ENCODE measurements around the gene TPPP3.
"Not testable (repeated sequence)": the region's sequence is repeated elsewhere in the genome, so short reads cannot be mapped to it uniquely, and the experiment has no call there.

Gene TPPP3

DNA sequence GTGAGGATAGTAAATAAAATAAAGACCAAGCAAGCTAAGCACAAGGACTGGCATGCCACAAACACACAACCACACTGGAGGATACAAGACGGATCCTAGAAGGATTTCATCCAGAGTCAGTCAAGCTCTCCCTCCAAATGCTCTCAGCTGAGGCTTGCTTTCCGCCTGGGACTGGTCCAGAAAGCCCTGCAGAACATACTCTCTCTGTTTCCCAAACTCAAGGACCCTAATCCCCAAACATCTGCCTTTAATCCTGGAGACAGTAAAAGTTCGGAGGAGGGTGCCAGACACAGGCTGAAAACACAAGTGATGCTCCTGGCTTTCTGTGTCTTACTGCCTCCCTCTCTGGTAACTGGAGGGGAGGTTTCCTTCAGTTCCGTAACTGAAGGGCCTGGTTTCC is 32.3 kb upstream of the TPPP3 start:
- ATAC-seq: no peak

DNA sequence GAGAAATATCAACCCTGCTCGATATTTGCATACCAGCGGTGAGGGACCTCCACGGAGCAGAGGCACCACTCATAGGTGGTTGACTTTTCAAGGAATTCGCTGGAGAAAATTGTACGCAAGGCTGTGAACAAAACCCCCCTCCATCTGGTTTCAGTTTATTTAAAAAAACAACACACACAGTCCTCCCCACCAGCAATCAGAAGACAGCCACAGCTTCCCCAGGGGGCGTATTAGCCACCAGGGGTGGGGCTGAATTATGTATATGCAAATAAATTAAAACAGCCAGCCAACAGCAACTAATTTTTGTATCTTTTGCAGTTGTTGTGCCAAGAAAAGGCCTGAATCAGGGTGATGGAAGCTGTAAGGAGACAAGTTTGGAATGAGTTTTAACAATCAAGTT is 31.8 kb upstream of the TPPP3 start:
- no peak for ATAC-seq

DNA sequence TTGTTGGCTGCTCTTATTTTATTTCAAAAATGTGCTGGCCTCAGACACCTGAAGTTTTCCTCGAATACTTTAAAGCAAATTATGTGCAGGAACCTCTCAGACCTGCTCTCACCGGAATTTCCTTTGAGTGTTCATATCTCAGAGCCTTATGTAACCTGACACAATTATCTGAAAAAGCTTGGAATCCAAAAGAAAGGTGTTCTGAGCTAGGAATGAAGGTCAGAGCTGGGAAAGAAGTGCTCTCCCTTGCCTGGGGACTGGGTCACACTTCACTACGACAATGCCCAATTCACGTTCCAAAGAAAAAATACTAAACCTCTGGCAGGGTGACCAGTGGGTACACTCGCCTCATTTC is 30.9 kb upstream of the TPPP3 start:
- no peak for ATAC-seq

DNA sequence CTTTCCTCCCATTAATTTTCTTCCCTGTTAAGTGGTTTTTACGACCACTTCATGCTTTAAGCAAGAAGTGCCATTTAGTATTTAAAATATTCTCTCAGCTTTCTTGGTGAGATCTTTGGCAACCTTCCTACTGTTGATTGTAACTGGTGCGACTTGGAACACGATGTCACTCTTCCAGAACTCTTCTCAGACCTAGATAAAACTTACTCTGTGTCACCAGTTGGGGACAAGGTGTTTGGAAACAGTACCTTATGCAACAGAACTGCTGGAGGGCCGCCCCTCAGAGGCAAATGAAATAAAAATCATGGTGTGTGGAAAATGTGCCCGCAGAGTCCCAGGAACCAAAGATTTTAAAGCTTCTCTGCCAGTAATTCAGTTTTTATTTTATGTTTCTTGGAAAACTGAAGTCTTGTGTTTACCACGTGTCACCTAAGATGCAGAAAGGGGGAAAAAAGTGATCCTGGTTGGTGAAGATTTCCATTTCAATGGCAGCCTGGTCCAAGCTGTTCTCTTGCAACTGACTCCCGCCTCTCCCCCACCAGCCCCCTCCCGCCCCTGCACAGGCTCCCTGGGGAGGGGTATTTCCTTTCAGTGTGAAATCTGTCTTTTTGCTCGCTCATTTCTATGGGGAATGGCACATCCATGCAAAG is 30.4 kb upstream of the TPPP3 start:
- no peak for ATAC-seq

DNA sequence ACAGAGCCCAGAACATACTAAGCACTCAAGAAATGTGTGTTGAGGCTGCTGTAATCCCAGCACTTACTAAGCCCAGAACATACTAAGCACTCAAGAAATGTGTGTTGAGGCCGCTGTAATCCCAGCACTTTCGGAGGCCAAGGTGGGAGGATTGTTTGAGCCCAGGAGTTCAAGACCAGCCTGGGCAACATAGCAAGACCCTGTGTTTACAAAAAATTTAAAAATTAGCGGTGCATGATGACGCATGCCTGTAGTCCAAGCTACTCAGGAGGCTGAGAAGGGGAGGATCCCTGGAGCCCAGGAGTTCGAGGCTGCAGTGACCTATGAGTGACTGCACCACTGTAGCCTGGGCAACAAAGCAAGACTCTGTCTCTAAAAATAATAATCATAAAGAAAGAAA is 29.7 kb upstream of the TPPP3 start:
- no peak for ATAC-seq

DNA sequence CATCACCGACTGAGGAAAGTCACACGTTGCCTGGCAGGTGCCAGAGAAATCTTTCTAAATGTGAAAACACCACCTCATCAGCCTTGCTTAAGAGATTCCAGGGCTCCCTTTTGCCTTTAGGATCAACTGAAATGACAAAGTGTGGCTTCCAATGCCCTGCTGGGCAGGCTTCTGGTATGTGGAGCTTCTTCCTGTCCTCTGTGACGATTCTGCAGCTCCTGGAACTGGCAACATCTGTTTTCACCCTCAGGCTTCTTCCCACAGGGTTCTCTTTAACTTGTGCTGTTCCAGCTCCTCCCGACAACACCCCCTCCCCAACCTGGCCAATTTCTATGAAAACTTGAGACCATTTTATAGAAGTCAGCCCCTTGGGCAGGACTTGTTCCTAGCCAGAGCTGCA is 27.7 kb upstream of the TPPP3 start:
- no peak for ATAC-seq

DNA sequence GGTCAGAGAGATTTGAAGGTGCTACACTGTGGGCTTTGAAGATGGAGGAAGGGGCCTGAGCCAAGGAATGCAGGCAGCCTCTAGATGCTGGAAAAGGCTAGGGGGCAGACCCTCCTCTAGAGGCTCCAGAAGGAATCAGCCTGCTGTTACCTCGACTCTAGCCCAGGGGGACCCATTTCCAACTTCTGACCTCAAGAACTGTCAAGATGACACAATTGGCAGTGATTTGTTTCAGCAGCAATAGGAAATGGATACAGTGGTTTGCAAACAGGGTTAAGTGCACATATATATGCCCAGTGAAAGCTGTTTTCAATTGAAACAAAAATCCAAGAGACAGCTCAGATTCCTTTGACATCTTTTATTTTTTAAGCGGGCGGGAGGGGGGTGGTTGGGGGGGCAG is 26.6 kb upstream of the TPPP3 start:
- ATAC-seq: no peak

DNA sequence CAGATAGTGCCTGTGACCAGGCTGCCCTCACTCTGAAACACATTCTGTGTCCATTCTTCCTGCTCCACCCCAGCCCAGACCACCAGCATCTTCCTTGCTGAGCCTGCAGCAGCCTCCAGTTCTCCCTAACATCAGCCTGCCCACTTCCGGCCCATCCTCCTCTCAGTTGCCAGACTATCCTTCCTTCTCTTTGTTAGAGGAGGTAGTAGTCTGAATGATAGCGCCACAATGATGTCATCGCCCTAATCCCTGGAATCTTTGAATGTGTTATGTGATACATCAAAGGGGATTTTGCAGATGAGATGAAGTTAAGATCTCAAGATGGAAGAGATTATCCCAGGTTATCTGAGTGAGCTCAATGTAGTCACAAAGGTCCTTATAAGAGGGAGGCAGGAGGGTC is 26.2 kb upstream of the TPPP3 start:
- no peak for ATAC-seq

DNA sequence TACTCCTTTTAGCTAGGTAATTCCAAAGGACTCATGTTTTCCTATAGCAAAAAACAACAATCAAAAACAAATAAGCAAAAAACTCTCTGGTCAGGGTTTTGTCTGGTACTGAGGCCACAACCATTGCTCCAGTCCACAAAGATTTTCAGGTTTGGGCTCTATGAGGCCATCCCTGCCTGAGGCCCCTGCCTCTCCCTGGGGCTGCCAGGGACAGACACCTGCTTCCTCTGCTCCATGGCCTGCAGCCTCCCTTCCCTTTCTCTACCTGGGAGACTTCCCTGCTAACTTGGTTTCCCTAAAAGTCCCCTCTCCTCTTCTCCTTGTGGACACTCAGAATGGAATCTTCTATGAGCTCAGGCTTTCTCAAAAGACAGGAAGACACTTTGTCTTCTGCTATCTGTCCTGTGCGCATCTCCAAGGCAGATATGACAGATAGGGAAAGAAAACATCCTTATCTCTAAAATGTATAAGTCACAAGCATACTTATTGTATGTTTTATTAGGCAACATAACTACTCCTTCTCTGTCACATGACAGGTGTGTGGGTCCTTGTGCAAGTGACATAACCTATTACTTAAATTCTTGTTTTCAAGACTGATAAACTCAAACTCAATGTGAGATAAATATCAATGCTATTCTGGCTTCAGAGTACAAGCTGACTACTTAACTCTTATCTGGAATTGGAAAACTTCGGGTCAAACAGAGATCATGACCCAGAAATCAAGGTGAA is 24.2 kb upstream of the TPPP3 start:
- ATAC-seq: no peak

DNA sequence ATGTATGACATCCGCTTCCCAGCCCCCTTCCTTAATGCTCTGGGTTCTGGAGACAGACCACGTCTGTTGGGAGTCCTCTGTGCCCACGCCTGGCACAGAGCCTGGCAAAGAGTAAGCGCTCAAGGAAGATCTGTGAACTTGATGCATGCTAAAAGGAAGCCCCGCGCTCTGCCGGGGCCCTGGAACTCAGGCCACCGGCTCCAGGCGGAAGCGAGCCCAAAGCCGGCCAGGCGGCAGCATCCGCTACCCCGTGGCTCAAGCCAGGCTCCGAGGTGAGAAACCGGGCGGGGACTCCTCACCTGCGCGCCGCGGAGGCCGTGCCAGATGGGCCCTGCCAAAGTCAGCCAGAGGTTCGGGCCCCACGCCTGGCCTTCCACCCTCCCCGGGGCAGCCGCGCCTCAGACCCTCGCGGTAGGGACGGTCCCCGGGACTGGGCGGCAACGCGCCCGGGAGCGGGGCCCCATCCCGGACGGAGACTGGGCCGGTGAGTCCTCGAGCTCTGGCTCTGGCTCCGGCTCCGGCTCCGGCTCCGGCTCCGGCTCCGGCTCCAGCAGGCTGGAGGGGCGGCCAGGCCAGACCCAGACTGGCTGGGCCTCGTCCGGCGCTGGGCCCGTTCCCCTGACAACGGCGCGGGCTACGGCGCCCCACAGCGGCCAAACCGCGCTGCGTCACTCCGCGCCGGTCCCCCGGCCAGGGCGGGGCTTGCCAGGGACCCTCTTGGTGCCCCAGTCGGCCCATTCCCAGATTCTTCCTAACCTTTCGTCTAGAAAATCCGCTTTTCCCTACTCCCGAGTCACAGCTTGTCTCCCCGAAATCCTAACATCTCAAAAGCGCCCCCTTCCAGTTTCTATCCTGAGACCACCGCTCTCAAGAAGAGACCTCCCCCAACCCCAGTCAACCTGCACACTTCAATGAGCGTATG is 22.8 kb upstream of the TPPP3 start, which contains the start of gene ZDHHC1:
TSS of gene ZDHHC1 (minus strand) at position 606 of the 922 bp plus-strand sequence. CDS start 8,702 bp downstream, outside the sequence.
- peak; percentile 72 to 74 for ATAC-seq

DNA sequence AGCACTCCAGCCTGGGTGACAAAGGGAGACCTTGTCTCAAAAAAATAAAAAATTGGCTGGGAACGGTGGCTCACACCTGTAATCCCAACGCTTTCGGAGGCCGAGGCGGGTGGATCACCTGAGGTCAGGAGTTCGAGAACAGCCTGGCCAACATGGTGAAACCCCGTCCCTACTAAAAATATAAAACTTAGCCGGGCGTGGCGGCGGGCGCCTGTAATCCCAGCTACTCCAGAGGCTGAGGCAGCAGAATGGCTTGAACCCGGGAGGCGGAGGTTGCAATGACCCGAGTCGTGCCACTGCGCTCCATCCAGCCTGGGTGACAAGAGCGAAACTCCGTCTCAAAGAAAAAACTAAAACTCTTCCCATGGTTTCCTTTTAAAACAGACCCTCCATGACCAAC is 22.1 kb upstream of the TPPP3 start:
- not testable (repeated sequence) for ATAC-seq

DNA sequence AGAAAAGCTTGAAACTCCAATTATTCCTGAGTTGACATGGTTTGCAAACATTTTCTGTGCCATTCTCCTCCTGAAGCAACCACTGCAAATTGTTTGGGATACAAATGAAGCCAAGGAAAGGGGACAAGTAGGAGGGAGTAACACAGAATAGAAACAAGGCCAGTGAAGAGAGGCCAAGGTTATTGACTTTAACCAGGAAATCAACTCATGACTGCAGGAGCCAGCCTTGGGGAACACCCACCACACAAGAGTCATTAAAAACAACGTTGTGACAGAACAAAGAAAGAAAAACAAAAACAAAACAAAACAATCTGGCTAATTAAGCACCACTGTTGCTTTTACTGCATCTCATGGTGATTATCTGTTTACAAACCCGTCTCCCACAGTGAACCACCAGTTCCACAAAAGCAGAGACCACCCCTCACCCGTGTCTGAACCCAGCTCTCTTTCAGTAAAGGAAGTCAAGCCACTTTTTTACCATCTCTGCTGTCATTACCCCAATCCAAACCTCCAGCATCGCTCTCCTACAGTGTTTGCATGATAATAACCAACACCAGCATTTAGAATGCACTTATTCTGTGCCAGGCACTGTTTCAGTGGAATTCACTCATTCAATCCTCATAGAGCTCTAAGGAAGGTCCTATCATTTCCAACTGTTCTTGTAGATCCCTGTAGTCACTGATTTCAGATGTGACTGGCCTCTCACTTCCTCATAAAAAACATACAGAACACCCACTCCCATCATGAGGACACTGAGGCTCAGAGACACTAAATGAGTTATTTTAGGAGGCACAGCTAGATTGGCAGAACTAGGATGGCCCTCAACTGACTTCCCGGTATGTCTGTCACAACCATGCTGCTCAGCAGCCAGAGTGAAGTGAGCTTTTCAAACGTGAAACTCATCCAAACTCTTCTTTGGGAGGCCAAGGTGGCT is 20.9 kb upstream of the TPPP3 start:
- no peak for ATAC-seq

DNA sequence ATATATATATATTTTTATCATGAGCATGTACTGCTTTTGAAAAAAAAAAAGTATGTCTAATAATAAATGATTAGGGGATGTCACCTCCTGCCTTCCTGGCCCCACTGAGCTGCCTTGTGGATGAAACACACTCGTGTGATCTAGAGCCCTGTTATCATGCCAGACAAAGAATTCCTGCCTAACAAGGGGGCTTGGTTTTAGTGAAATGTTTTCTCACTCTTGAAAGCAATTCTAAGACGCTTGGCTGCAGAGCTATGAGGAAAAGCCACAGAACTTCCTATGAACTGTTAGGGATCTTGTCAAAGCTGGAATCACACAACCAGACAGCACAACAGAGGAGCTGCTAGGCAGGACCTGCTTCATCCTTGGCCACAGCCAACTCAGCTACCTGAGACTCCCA is 19.0 kb upstream of the TPPP3 start:
- ATAC-seq: no peak

DNA sequence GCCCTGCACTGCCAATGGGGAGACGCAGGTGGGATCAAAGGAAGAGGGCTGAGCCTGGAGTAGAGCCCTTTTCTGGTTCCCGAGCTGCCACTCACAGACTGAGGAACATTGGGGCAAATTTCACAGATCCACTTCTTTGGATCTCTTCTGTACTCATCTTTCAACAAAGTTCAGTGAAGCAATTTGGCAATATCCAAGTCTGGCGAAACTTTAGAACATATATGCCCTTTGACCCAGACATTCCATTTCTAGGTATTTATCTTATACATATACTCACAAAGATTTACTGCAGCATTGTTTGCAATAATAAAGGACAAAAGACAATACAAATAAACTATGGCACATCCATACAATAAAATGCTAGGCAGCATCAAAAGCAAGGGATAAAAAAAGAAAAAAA is 18.0 kb upstream of the TPPP3 start:
- ATAC-seq: no peak

DNA sequence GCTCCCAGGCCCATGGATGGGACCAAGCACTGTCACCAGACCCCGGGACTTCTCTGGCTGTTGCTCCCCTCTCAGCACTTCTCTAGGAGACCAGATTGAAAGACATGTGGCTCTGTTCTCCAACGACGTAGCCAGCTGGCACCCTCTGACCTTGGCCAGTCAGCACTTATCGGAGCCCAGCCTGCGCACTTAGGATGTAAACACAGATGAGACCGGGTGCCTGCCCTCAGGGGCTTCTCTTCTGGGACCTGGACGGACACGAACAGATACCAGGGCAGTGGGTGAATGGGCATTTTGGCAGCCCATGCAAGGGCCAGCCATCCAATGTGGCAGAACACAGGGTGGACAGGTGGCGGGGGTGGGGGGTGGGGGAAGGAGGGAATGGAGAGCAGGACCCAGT is 16.3 kb upstream of the TPPP3 start:
- ATAC-seq: no peak

DNA sequence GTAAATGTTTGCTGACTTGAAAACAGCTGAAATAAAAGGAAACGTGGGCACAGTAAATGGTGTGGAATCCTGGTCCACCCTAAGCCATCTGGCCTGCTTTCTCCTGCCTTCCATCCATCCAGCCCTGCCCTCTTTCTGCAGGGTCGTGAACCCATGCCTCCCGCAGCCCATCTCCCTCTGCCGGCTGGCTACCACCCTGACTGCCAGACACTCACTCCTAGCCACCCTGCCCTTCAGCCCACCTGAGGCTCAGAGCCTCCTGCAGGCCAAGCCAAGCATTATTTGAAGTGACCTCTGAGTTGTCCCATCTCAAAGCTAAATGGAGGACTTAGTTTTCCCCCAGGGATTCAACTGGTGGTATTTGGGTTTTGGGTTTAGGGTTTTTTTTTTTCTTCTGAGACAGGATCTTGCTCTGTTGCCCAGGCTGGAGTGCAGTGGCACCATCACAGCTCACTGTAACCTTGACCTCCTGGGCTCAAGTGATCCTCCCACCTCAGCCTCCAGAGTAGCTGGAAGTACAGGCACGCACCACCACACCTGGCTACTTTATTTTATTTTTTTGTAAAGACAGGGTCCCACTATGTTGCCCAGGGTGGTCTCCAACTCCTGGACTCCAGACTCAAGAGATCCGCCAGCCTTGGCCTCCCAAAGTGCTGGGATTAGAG is 14.6 kb upstream of the TPPP3 start:
- ATAC-seq: no peak

DNA sequence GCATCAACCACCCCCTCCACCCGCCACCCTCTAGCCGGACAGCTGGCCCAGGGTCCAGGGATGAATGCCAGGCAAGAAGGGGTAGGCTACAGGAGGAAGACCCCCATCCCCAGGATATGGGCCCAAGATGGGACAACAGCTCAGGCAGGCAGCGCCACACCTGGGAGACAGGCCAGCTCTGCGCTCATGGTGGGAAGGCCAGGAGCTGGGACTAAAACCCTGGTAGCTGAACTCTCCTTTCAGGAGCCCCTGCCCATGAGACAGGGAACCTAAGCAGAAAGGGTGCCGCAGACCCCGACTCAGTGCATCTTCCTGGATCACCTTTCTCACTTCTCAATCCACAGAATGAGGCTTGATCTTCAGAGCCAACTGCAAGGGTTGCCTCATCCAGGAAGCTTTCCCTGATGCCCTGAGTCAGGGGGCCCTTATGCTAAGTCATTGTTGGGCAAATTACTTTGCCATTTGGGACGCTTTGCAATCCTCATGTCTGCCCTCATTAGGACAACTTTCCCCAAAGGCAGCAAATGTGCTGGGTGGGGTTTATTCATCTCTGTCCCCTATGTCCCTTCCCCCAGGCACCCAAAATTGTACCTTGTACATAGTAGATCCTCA is 14.0 kb upstream of the TPPP3 start:
- ATAC-seq: no peak

DNA sequence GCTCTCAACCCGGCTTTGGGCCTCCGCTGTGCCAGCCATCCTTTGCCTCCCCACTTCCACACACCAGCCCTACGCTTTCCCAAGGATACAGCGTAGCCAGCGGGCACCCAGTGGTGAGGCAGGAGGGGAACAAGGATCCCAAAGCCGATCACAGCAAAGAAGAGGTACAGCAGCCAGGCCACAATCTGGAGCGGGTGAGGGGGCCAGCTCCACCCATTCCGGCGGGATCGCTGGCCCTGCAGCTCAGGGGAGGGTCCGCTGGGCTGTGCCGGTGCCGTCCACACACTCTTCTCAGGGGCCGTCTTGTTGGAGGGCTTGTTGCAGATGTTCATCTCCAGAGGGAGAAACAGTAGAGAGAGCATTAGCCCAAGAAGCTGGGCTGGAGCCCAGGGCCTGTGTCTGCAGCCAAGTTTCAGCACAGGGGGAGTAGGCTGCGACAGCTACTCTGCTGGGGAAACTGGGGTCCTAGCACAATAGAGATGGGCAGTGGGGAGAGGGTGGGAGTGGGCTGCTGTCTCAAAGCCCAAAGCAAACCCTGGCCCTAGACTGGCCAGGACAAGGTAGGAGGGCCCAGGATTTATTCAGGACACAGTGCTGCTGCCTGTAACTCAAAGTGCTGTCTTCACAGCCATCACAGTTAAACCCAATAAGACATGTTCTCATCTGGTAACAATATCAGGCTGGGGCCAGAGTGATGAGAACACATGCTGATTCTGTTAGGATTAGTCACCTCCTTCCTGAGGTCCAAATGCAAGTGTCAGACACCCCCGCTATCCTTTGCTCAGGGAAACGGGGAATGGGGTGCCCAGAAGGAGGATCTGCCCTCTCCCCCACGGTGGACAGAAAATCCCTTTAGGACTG is 13.0 kb upstream of the TPPP3 start:
- ATAC-seq: no peak

DNA sequence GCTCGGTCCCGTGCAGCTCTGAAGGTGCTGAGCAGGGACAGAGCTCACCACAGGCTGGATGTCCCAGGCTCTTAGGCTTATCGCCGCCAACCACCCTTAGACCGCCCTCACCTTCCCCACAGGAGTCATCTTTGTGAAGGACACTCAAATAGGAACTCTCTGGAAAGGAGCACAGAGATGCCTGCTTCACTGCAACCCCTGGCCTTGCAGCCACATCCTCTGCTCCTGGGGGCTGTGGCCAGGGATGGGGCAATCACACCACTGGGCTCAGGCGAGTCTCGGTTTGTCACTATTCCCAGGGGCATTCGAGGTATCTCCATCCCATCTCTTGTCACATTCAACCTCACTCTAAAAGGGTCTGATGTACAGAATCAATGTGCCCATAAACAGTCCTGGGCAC is 12.0 kb upstream of the TPPP3 start:
- no peak for ATAC-seq

DNA sequence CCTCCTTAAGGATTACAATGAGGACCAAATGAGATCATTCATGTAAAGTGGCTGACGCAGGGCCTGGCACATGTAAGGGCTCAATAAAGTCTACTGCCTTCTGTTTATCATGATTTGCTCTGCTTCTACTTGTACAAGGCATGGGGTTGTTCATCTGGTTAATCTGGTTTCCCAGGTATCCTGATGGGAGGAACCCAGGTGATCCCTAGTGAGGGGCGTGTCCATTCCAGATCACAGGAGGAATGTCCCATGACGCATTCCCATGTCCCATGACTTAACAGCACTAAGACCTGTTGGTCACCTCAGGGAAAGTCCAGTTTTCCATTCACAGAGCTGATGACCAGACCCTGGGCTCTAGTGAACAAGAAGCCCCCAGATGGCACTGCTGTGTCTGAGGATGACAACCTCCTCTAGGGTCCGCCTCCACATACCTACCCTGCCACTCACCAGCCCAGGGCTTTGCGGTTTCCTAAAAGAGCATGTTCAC is 11.5 kb upstream of the TPPP3 start:
- no peak for ATAC-seq
